Upper lobe of left lung (tissue), 6 donors: ENCODE results near the gene SYNGR1. TPM values are rescaled to one million over a fixed set of nuclear protein-coding genes. Genes with fewer than 3 reads are reported as not detected.

Experiments used
- ATAC-seq, 2 donors: fragments of 200-7000 bp; cut with Tn5 transposase; one replicate each; pipeline ENCODE4 v1.9.1; 2022; ENCODE audit warnings: mild to moderate bottlenecking in 2 of 2, moderate library complexity in 2 of 2; ENCODE audit not compliant: low FRiP score in 2 of 2
- DNase-seq, 2 donors: peaks; one replicate each; pipeline ENCODE4 v3.0.0-alpha.2; 2019 to 2020
- H3K27ac ChIP-seq, 4 donors: fragments of 200-600 bp; sonication (generic); one replicate each; pipeline ENCODE4 v1.5.1; 2016 to 2019
- H3K27me3 ChIP-seq, 4 donors: fragments of 200-600 bp; sonication (generic); one replicate each; pipeline ENCODE4 v1.5.1; 2017 to 2019
- H3K36me3 ChIP-seq, 4 donors: fragments of 200-600 bp; sonication (generic); one replicate each; pipeline ENCODE4 v1.5.1; 2016 to 2019
- H3K4me1 ChIP-seq, 4 donors: fragments of 200-600 bp; sonication (generic); one replicate each; pipeline ENCODE4 v1.5.1; 2018 to 2019
- H3K4me3 ChIP-seq, 4 donors: fragments of 200-600 bp; sonication (generic); one replicate each; pipeline ENCODE4 v1.5.1; 2017 to 2019; ENCODE audit warnings: mild to moderate bottlenecking in 2 of 4, moderate library complexity in 1 of 4
- H3K9me3 ChIP-seq, 4 donors: fragments of 200-600 bp; sonication (generic); one replicate each; pipeline ENCODE4 v1.5.1; 2018 to 2019
- CTCF ChIP-seq, 6 experiments: fragments of 450-650 bp in 4 of 6; fragments of 200-600 bp in 2 of 6; sonication (generic) in 2 of 6; IDR thresholded peaks; one replicate each; pipeline ENCODE4 v1.5.1; 2016 to 2019; ENCODE audit warnings: antibody characterized with exemption in 6 of 6
- EP300 ChIP-seq, 4 donors: sonication (generic); formaldehyde crosslinking; IDR thresholded peaks; one replicate each; pipeline ENCODE4 v1.5.1; 2017; ENCODE audit warnings: antibody characterized with exemption in 4 of 4, control low read depth in 2 of 4
- POLR2A ChIP-seq, 4 donors: fragments of 450-650 bp; IDR thresholded peaks; one replicate each; pipeline ENCODE4 v1.5.1; 2016 to 2017; ENCODE audit warnings: antibody characterized with exemption in 4 of 4, mild to moderate bottlenecking in 2 of 4
- POLR2AphosphoS5 ChIP-seq, 2 donors: sonication (generic); formaldehyde crosslinking; IDR thresholded peaks; one replicate each; pipeline ENCODE4 v1.5.1; 2017; ENCODE audit warnings: antibody characterized with exemption in 2 of 2
- WGBS, 2 donors: methylation state at CpG; one replicate each; pipeline ENCODE4 v1.1.5; 2017 to 2018; 5-methylcytosine and 5-hydroxymethylcytosine counted together
- small RNA-seq, 4 donors: library from RNA; depleted of rRNA; stranded (forward); fragments of <200 nt; gene quantifications; one replicate each; pipeline ENCODE3, GENCODE V24; 2016
- total RNA-seq, 6 donors: library from RNA; depleted of rRNA in 4 of 6; stranded (reverse); fragments of >200 nt in 4 of 6; gene quantifications; one replicate each; pipeline versions ENCODE4 v1.1.0 to v1.2.1, GENCODE V29; 2016 to 2021
- donor health status: DM: no; HTN: no; CAD: no; lungs with moderate emphysema.
- donor health status: DM: no; HTN: yes; CAD: no; lungs with severe emphysema.

Gene SYNGR1
- total RNA-seq, 6 donors from 2014 or later: 2.0 to 14.6 (median 5.3) TPM

- H3K4me1 ChIP-seq: peaks cover 21 to 33% (median 30%) of the 10 kb centered on the region in 4 donors
- H3K4me3 ChIP-seq: no peak overlapping the region
- H3K36me3 ChIP-seq: peaks cover 5 to 35% (median 29%) of the 10 kb centered on the region in 4 donors
- ATAC-seq: no peak
- no peak overlapping the region for H3K27ac ChIP-seq
- no peaks in the 10 kb centered on the region for H3K27me3 ChIP-seq
- DNase-seq: no peak
- WGBS, 2 donors: 86 to 91% methylated on average over 4 to 6 of the region's 6 CpGs
- H3K9me3 ChIP-seq: no peaks in the 10 kb centered on the region
- TF ChIP-seq POLR2A (IDR thresholded peaks at IDR 0.05) (no peak), POLR2AphosphoS5 (IDR thresholded peaks at IDR 0.05) (no peak), EP300 (IDR thresholded peaks at IDR 0.05) (no peak), CTCF (IDR thresholded peaks at IDR 0.05) (no peak)
These were observed 84.9 kb downstream of the SYNGR1 start for GRCh38 chr22:39434721-39435120.

Small RNAs within 50 kb of the gene (small RNA-seq; reads per million reads assigned to genes)
- gene SNORD43 (0 reads per million in 4 donors), gene SNORD83A (6,543 to 12,011 (median 9,034) reads per million in 4 donors), gene SNORD83B (0 reads per million in 4 donors)

Other genes starting within 250 kb of the SYNGR1 start
- 100 to 1,000 TPM in 1 of 6 donors, 10 to 100 TPM in 5; 51.5 to 145 (median 60.6) TPM for gene CBX7, start 197.3 kb upstream of the SYNGR1 start, total RNA-seq
- 10 to 100 TPM; 15.4 to 41.7 (median 24.1) TPM for gene PDGFB, start 105.0 kb upstream of the SYNGR1 start, total RNA-seq
- gene RPL3, start 30.4 kb upstream of the SYNGR1 start, total RNA-seq: 1,000 to 10,000 TPM; 1,194 to 1,833 (median 1,624) TPM
- 10 to 100 TPM; 15.4 to 34.6 (median 25.9) TPM for gene TAB1, start 49.8 kb downstream of the SYNGR1 start, total RNA-seq
- gene MGAT3, start 107.0 kb downstream of the SYNGR1 start, total RNA-seq: 10 to 100 TPM in 5 of 6 donors, 1 to 10 TPM in 1; 5.2 to 45.0 (median 26.0) TPM
- 10 to 100 TPM; 10.5 to 35.3 (median 25.6) TPM for gene MIEF1, start 152.3 kb downstream of the SYNGR1 start, total RNA-seq
- gene ATF4, start 170.6 kb downstream of the SYNGR1 start, total RNA-seq: 100 to 1,000 TPM; 255 to 402 (median 364) TPM
- 100 to 1,000 TPM in 4 of 6 donors, 10 to 100 TPM in 2; 71.2 to 168 (median 106) TPM for gene RPS19BP1, start 182.8 kb downstream of the SYNGR1 start, total RNA-seq
- 1 to 10 TPM in 1 of 6 donors, under 1 TPM in 5; 0.15 to 4.2 (median 0.34) TPM for gene CACNA1I, start 220.8 kb downstream of the SYNGR1 start, total RNA-seq